Esophagus muscularis mucosa (tissue), 3 donors: ENCODE results near the gene NFRKB.

Source experiments
- POLR2A ChIP-seq: fragments of 450-650 bp; IDR thresholded peaks from one replicate; pipeline ENCODE4 v1.6.1; 2017; ENCODE audit warnings: antibody characterized with exemption, moderate library complexity, mild to moderate bottlenecking, low read depth
- POLR2AphosphoS5 ChIP-seq, 2 donors: sonication (generic); formaldehyde crosslinking; IDR thresholded peaks; one replicate each; pipeline ENCODE4 v1.6.1; 2017; ENCODE audit warnings: antibody characterized with exemption in 2 of 2
- TF ChIP-seq, protein P1 (sequence below), 3 experiments: fragments of 200-600 bp in 2 of 3; fragments of 450-650 bp in 1 of 3; sonication (generic) in 2 of 3; IDR thresholded peaks; one replicate each; pipeline ENCODE4 v1.5.1; 2017 to 2019; ENCODE audit warnings: antibody characterized with exemption in 3 of 3, mild to moderate bottlenecking in 2 of 3, moderate library complexity in 1 of 3

DNA sequence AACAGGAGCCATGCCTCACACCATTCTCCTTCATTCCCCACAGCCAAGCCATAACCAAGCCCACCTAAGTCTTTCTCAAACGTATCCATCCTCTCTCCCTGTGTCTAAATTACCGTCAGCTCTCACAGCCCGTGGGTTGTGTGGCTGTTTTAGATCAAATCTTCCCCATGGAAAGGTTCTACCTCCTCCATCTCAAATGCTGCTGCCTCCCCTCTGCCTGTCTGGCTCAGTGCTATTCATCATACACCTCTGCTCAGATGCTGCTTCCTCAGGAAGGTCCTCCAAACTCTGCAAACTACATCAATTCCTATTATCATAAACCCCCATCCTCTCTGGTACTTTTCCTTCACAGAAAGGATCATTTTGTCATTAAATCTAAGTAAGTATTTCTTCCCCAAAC lies 15.1 kb downstream of the NFRKB start:
- TF ChIP-seq, protein P1, sequence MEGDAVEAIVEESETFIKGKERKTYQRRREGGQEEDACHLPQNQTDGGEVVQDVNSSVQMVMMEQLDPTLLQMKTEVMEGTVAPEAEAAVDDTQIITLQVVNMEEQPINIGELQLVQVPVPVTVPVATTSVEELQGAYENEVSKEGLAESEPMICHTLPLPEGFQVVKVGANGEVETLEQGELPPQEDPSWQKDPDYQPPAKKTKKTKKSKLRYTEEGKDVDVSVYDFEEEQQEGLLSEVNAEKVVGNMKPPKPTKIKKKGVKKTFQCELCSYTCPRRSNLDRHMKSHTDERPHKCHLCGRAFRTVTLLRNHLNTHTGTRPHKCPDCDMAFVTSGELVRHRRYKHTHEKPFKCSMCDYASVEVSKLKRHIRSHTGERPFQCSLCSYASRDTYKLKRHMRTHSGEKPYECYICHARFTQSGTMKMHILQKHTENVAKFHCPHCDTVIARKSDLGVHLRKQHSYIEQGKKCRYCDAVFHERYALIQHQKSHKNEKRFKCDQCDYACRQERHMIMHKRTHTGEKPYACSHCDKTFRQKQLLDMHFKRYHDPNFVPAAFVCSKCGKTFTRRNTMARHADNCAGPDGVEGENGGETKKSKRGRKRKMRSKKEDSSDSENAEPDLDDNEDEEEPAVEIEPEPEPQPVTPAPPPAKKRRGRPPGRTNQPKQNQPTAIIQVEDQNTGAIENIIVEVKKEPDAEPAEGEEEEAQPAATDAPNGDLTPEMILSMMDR (IDR thresholded peaks at IDR 0.05), result no peak
- no peak for TF ChIP-seq POLR2A
- no peak for TF ChIP-seq POLR2AphosphoS5 (IDR thresholded peaks at IDR 0.05)
